ENCODE results near the gene INSM1.

INSM1 gene

GRCh38 chr20:20363434-20363798 lies 4.5 kb upstream of the INSM1 start:
- DNase-seq, result peak; percentile 88

- peak; percentile 98 for DNase-seq
These were observed 3.9 kb upstream of the INSM1 start for GRCh38 chr20:20363799-20364592.

GRCh38 chr20:20364593-20365479 lies 3.1 kb upstream of the INSM1 start:
- DNase-seq, result peak; percentile 75

GRCh38 chr20:20365480-20366161 lies 2.3 kb upstream of the INSM1 start:
- peak; percentile 80 for DNase-seq

GRCh38 chr20:20366551-20366875 lies 1.4 kb upstream of the INSM1 start:
- no peak for DNase-seq

- peak; percentile 96 for DNase-seq
These were observed 879 bp upstream of the INSM1 start for GRCh38 chr20:20366876-20367574.

- peak; percentile 50 for DNase-seq
These were observed 730 bp downstream of the INSM1 start for GRCh38 chr20:20368418-20369249.

GRCh38 chr20:20369250-20370093 lies 1.6 kb downstream of the INSM1 start:
- peak; percentile 70 for DNase-seq

GRCh38 chr20:20370094-20370575 lies 2.2 kb downstream of the INSM1 start:
- DNase-seq, result peak; percentile 63

GRCh38 chr20:20371083-20371482 lies 3.2 kb downstream of the INSM1 start:
- DNase-seq, result peak; percentile 59

GRCh38 chr20:20371681-20372080 lies 3.8 kb downstream of the INSM1 start:
- DNase-seq, result no peak

- peak; percentile 77 for DNase-seq
These were observed 5.2 kb downstream of the INSM1 start for GRCh38 chr20:20373091-20373571.

- peak; percentile 98 for DNase-seq
These were observed 8.0 kb downstream of the INSM1 start for GRCh38 chr20:20375862-20376261.

- no peak for DNase-seq
These were observed 18.3 kb downstream of the INSM1 start for GRCh38 chr20:20386192-20386591.

GRCh38 chr20:20390393-20390792 lies 22.5 kb downstream of the INSM1 start:
- no peak for DNase-seq

- no peak for DNase-seq
These were observed 23.2 kb downstream of the INSM1 start for GRCh38 chr20:20391115-20391514.

GRCh38 chr20:20391766-20392165 lies 23.9 kb downstream of the INSM1 start:
- no peak for DNase-seq

- no peak for DNase-seq
These were observed 25.6 kb downstream of the INSM1 start for GRCh38 chr20:20393207-20394120.

- DNase-seq, result no peak
These were observed 27.2 kb downstream of the INSM1 start for GRCh38 chr20:20395087-20395486.

Measured in NCI-H1105 treated with DMSO at 0.1 percent for 48 hours (cell line).